Measurements from ENCODE around the gene PRLR. TPM values are rescaled to one million over a fixed set of nuclear protein-coding genes. Genes with fewer than 3 reads are reported as not detected.

The PRLR gene
- total RNA-seq, 2 experiments from 2014 or later: not detected

- Mint-ChIP-seq H3K4me3 (no peak overlapping the region), H3K4me1 (ENCODE audit: low read depth) (no peaks in the 10 kb centered on the region), H3K9me3 (no peaks in the 10 kb centered on the region), H3K27me3 (peaks cover 12% of the 10 kb centered on the region), H3K36me3 (no peaks in the 10 kb centered on the region), H3K27ac (no peak overlapping the region)
- intact Hi-C loops (cut with micrococcal nuclease): no loop called here
- POLR2A ChIA-PET: no interaction called here
- CTCF ChIA-PET: no interaction called here
- DNase-seq: no peak
These were observed 203.3 kb downstream of the PRLR start for GRCh38 chr5:35026941-35027340.

DNA sequence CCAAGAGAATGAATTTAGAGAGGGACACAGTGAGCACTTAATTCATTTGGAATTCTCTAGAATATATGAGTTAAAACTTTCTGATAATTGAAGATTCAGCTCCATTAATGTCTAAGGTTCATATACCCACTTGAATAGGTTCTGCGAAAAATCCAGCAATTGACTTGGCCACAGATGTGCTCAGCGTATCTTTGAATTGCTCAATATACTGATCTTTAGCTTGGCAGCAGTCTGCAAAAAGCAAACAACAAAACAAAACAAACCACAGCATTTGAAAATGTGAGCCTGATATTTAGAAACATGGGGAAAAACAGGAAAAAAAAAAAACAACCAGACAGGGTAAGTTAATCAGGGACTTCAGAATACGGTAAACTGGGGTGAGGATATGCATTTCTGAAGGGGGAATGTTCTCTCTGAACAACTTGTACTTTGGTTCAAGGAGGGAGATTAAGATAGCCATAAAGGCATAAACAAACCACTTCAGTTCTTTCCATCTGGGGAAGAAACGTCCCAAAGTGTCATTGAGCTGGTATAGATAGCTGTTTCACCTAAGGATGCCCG lies 203.9 kb downstream of the PRLR start:
- Mint-ChIP-seq H3K27me3 (peaks cover 12% of the 10 kb centered on the region), H3K27ac (no peak overlapping the region), H3K9me3 (no peaks in the 10 kb centered on the region), H3K36me3 (no peaks in the 10 kb centered on the region), H3K4me1 (ENCODE audit: low read depth) (no peaks in the 10 kb centered on the region), H3K4me3 (no peak overlapping the region)
- no peak for DNase-seq
- CTCF ChIA-PET: no interaction called here
- POLR2A ChIA-PET: no interaction called here
- intact Hi-C loops (cut with micrococcal nuclease): no loop called here

GRCh38 chr5:35024911-35025510 lies 205.3 kb downstream of the PRLR start:
- H3K9me3 Mint-ChIP-seq: no peaks in the 10 kb centered on the region
- no peaks in the 10 kb centered on the region for H3K36me3 Mint-ChIP-seq
- POLR2A ChIA-PET: no interaction called here

GRCh38 chr5:35023391-35024178 lies 206.7 kb downstream of the PRLR start:
- ChIA-PET CTCF (interaction anchor here (1.8 kb wide), 1 partner anchor 20 kb away, joined by 6 read pairs; no protein-coding TSS in a partner anchor), POLR2A (interaction anchor here (0.7 kb wide), 1 partner anchor 201 kb away, joined by 3 read pairs; no protein-coding TSS in a partner anchor)
- H3K4me1 Mint-ChIP-seq (ENCODE audit: low read depth): no peaks in the 10 kb centered on the region
- no peak for DNase-seq
- intact Hi-C loops (cut with micrococcal nuclease): no loop called here
- H3K9me3 Mint-ChIP-seq: no peaks in the 10 kb centered on the region
- peaks cover 2% of the 10 kb centered on the region for H3K27me3 Mint-ChIP-seq
- no peak overlapping the region for H3K27ac Mint-ChIP-seq
- no peaks in the 10 kb centered on the region for H3K36me3 Mint-ChIP-seq
- H3K4me3 Mint-ChIP-seq: no peak overlapping the region

More at GRCh38 chr5:35024911-35025510, 205.3 kb downstream of the PRLR start:
- intact Hi-C loops (cut with micrococcal nuclease): no loop called here
- H3K4me1 Mint-ChIP-seq (ENCODE audit: low read depth): no peaks in the 10 kb centered on the region
- H3K27me3 Mint-ChIP-seq: peaks cover 5% of the 10 kb centered on the region
- CTCF ChIA-PET: no interaction called here
- H3K27ac Mint-ChIP-seq: no peak overlapping the region
- no peak overlapping the region for H3K4me3 Mint-ChIP-seq
- no peak for DNase-seq

- Mint-ChIP-seq H3K9me3 (no peaks in the 10 kb centered on the region), H3K36me3 (no peaks in the 10 kb centered on the region), H3K27me3 (peaks cover 16% of the 10 kb centered on the region), H3K4me3 (no peak overlapping the region), H3K4me1 (ENCODE audit: low read depth) (no peaks in the 10 kb centered on the region), H3K27ac (no peak overlapping the region)
- DNase-seq: no peak
- ChIA-PET POLR2A (interaction anchor here (0.6 kb wide), 1 partner anchor 74 kb away, joined by 3 read pairs; no protein-coding TSS in a partner anchor), CTCF (interaction anchor here (0.9 kb wide), 1 partner anchor 13 kb away, joined by 4 read pairs; no protein-coding TSS in a partner anchor)
- intact Hi-C loops (cut with micrococcal nuclease): loop anchor here (5.0 kb wide), 1 partner anchor 116 kb away; no protein-coding TSS in a partner anchor
These were observed 213.9 kb downstream of the PRLR start for GRCh38 chr5:35016174-35017051.

DNA sequence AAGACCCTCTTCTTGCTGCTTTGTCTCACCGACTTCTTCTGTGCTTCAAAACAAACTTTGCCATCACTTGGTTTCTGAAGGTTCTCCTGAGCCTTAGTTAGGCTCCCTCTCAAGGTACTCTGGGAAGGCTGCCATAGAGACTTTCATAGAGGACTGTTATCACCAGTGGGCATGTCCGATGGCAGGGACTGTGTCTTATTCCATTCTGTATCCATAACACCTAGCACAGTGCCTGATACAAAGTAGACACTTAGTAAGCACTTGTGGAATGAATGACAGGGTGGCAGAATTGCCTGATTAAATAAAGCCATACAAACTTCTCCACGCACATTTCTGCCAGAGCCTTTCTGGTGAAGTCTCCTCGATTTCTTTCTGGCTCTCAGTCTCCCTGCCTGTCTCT lies 215.2 kb downstream of the PRLR start:
- intact Hi-C loops (cut with micrococcal nuclease): loop anchor here (5.0 kb wide), 1 partner anchor 117 kb away; no protein-coding TSS in a partner anchor
- no peaks in the 10 kb centered on the region for H3K9me3 Mint-ChIP-seq
- H3K4me3 Mint-ChIP-seq: no peak overlapping the region
- POLR2A ChIA-PET: no interaction called here
- H3K27me3 Mint-ChIP-seq: peaks cover 17% of the 10 kb centered on the region
- H3K36me3 Mint-ChIP-seq: no peaks in the 10 kb centered on the region
- CTCF ChIA-PET: interaction anchor here (1.3 kb wide), 1 partner anchor 12 kb away, joined by 5 read pairs; no protein-coding TSS in a partner anchor
- no peak overlapping the region for H3K27ac Mint-ChIP-seq
- no peak for DNase-seq
- no peaks in the 10 kb centered on the region for H3K4me1 Mint-ChIP-seq (ENCODE audit: low read depth)

DNA sequence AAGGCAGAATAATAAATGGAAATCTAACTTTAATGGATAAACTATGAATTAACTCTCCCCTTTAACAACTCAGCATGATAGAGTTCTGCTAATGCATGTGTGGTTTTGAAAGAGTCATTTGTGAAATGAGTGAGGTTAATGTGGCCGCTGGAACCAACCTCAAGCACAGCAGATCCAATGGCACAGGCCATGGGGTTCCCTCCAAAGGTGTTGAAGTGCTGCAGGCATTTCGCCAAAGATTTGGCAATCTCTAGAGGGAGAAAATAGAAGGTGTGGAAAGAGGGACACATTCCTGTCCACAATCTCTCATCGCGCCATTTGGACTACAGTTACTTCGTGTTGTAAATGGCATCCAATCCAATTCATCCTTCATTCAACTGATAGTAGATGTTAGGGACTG lies 217.5 kb downstream of the PRLR start:
- DNase-seq: no peak
- CTCF ChIA-PET: no interaction called here
- POLR2A ChIA-PET: no interaction called here
- Mint-ChIP-seq H3K27ac (no peak overlapping the region), H3K4me1 (ENCODE audit: low read depth) (no peaks in the 10 kb centered on the region), H3K4me3 (no peak overlapping the region), H3K9me3 (no peaks in the 10 kb centered on the region), H3K27me3 (peaks cover 24% of the 10 kb centered on the region), H3K36me3 (no peaks in the 10 kb centered on the region)
- intact Hi-C loops (cut with micrococcal nuclease): no loop called here

DNA sequence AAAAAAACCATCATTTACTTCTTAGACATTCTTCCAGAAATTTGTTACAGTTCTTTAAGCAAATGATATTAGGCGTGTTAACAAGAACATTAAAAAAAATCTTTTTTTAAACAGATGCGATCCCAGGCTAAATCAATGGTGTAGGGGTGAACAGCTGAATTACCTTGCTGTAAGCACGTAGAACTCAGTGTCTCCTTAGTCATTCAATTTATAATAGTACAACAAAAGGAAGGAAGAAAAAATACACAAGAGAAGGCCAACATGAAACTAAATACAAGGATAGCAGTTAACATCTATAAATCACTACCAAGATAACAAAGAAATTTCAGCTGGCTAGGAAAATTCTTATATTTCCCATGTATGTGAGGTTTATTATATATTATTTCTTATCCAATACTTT lies 217.9 kb downstream of the PRLR start:
- POLR2A ChIA-PET: no interaction called here
- no peak for DNase-seq
- Mint-ChIP-seq H3K27ac (no peak overlapping the region), H3K27me3 (peaks cover 23% of the 10 kb centered on the region), H3K4me1 (ENCODE audit: low read depth) (no peaks in the 10 kb centered on the region), H3K9me3 (no peaks in the 10 kb centered on the region), H3K4me3 (no peak overlapping the region), H3K36me3 (no peaks in the 10 kb centered on the region)
- intact Hi-C loops (cut with micrococcal nuclease): no loop called here
- CTCF ChIA-PET: interaction anchor here (1.0 kb wide), 1 partner anchor 9 kb away, joined by 7 read pairs; no protein-coding TSS in a partner anchor

DNA sequence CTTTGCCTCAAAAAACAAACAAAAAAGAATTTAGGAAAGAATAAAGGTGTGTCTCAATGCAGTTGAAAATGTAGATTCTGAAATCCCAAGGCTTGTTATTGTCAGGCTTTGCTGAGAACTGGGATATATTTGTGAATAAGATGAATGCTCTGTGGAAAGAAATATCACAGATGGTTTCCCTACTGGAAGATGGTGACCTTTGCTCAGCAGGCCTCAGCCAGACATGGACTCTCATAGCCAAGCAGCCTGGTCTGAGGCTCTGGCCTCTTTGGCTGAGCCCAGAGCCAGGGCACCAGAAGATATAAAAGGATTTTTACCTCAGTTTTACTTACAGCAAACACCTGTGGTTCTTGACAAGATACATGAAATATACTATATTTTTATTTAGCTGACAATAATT lies 219.6 kb downstream of the PRLR start:
- no peak for DNase-seq
- H3K27me3 Mint-ChIP-seq: peaks cover 22% of the 10 kb centered on the region
- no peaks in the 10 kb centered on the region for H3K36me3 Mint-ChIP-seq
- no peaks in the 10 kb centered on the region for H3K4me1 Mint-ChIP-seq (ENCODE audit: low read depth)
- H3K9me3 Mint-ChIP-seq: no peaks in the 10 kb centered on the region
- no peak overlapping the region for H3K27ac Mint-ChIP-seq
- intact Hi-C loops (cut with micrococcal nuclease): no loop called here
- ChIA-PET POLR2A (no interaction called here), CTCF (no interaction called here)
- H3K4me3 Mint-ChIP-seq: no peak overlapping the region

GRCh38 chr5:35009657-35010056 lies 220.6 kb downstream of the PRLR start:
- Mint-ChIP-seq H3K27me3 (peaks cover 23% of the 10 kb centered on the region), H3K4me3 (no peak overlapping the region), H3K9me3 (no peaks in the 10 kb centered on the region), H3K36me3 (no peaks in the 10 kb centered on the region), H3K27ac (no peak overlapping the region), H3K4me1 (ENCODE audit: low read depth) (no peaks in the 10 kb centered on the region)
- intact Hi-C loops (cut with micrococcal nuclease): no loop called here
- POLR2A ChIA-PET: no interaction called here
- DNase-seq: no peak
- CTCF ChIA-PET: no interaction called here

DNA sequence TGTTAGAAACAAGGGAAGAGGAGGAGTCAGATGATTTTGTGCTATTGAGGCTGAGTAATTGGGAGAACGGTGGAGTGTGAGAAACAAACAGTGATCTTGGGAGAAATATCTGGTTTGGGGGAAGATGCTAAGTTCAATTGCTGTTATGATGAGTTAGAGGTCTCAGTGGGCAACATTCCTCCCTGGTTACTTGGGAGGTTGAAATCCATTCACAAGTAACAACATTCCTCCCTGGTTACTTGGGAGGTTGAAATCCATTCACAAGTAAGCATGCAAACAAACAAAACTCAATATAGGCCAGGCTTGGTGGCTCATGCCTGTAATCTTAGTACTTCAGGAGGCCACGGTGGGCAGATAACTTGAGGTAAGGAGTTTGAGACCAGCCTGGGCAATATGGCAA lies 221.3 kb downstream of the PRLR start:
- CTCF ChIA-PET: no interaction called here
- H3K4me1 Mint-ChIP-seq (ENCODE audit: low read depth): no peaks in the 10 kb centered on the region
- intact Hi-C loops (cut with micrococcal nuclease): no loop called here
- no peaks in the 10 kb centered on the region for H3K9me3 Mint-ChIP-seq
- no peaks in the 10 kb centered on the region for H3K36me3 Mint-ChIP-seq
- POLR2A ChIA-PET: no interaction called here
- no peak overlapping the region for H3K27ac Mint-ChIP-seq
- H3K4me3 Mint-ChIP-seq: no peak overlapping the region
- DNase-seq: no peak
- H3K27me3 Mint-ChIP-seq: peaks cover 26% of the 10 kb centered on the region

GRCh38 chr5:35004771-35005170 lies 225.5 kb downstream of the PRLR start:
- Mint-ChIP-seq H3K36me3 (no peaks in the 10 kb centered on the region), H3K4me3 (no peak overlapping the region), H3K27me3 (peaks cover 34% of the 10 kb centered on the region), H3K4me1 (ENCODE audit: low read depth) (no peaks in the 10 kb centered on the region), H3K27ac (no peak overlapping the region), H3K9me3 (no peaks in the 10 kb centered on the region)
- intact Hi-C loops (cut with micrococcal nuclease): no loop called here
- ChIA-PET CTCF (interaction anchor here (0.6 to 4.5 kb wide), 4 partner anchors 45 to 486 kb away, joined by 3 to 52 read pairs (median 4); no protein-coding TSS in a partner anchor), POLR2A (no interaction called here)
- DNase-seq: no peak
